GM12878 (cell line): ENCODE data around the gene CYP27A1. TPM values are rescaled to one million over a fixed set of nuclear protein-coding genes. Genes with fewer than 3 reads are reported as not detected.

Experiments
- ATAC-seq: fragments of 200-7000 bp; cut with Tn5 transposase; 3 replicates; pipeline ENCODE4 v1.9.1; 2020; ENCODE audit warnings: mild to moderate bottlenecking, moderate library complexity
- BruUV-seq: library from RNA; stranded (reverse); fragments of 400-500 nt; replicated peaks from 2 replicates; lab custom pipeline; 2021; lab: Mats Ljungman, UMichigan
- CTCF ChIA-PET: fragments of 300-600 bp; sonication (Branson Sonifier 250); formaldehyde crosslinking; extraction: SDS; loops from one replicate; lab custom pipeline; 2021; ENCODE audit warnings: inconsistent platforms; lab: Yijun Ruan, JAX
- POLR2A ChIA-PET: fragments of 350-600 bp; formaldehyde crosslinking; extraction: SDS; loops from one replicate; lab custom pipeline; 2021; ENCODE audit warnings: inconsistent platforms; lab: Charles Lee
- RAD21 ChIA-PET: fragments of 300-600 bp; sonication (Branson Sonifier 250); formaldehyde crosslinking; loops from one replicate; lab custom pipeline; 2023; ENCODE audit warnings: antibody characterized with exemption; ENCODE audit not compliant: unreplicated experiment; lab: Charles Lee
- SMC1A ChIA-PET: fragments of 300-600 bp; sonication (Branson Sonifier 250); formaldehyde crosslinking; loops from one replicate; lab custom pipeline; 2023; ENCODE audit not compliant: unreplicated experiment, uncharacterized antibody; lab: Charles Lee
- DNase-seq: peaks from one replicate; pipeline ENCODE4 v3.0.0-alpha.2; 2011; ENCODE audit warnings: low read depth, low spot score
- FAIRE-seq: peaks from 3 replicates; lab custom pipeline; 2011; peaks lifted over from hg19 to GRCh38; lab: Jason Lieb, UNC
- H2AFZ ChIP-seq: 2 replicates; pipeline ENCODE4 v1.6.0; 2011; ENCODE audit warnings: low read depth, low read length, control low read depth; ENCODE audit not compliant: control insufficient read depth
- H3K27ac ChIP-seq: 2 replicates; pipeline ENCODE4 v1.5.1; 2011; ENCODE audit warnings: control low read depth; ENCODE audit not compliant: control insufficient read depth, insufficient read depth
- H3K27me3 ChIP-seq, 2 experiments: replicated peaks in 1 of 2; 2 replicates each; pipeline versions ENCODE4 v1.6.0 to v1.6.1; 2011; ENCODE audit warnings: low read length in 1 of 2; ENCODE audit not compliant: control insufficient read depth in 2 of 2, insufficient read depth in 2 of 2
- H3K36me3 ChIP-seq, 2 experiments: 2 replicates each; pipeline ENCODE4 v1.5.1; 2011; ENCODE audit warnings: low read length in 1 of 2; ENCODE audit not compliant: control insufficient read depth in 2 of 2, insufficient read depth in 2 of 2
- H3K4me1 ChIP-seq: 2 replicates; pipeline ENCODE4 v1.6.1; 2011; ENCODE audit warnings: mild to moderate bottlenecking, low read length, moderate library complexity, mixed read lengths; ENCODE audit not compliant: control insufficient read depth, insufficient read depth
- H3K4me2 ChIP-seq: 2 replicates; pipeline ENCODE4 v1.6.0; 2011; ENCODE audit warnings: control low read depth; ENCODE audit not compliant: control insufficient read depth, insufficient read depth
- H3K4me3 ChIP-seq: fragments of 200-600 bp; sonication (generic); 2 replicates; pipeline ENCODE4 v1.5.1; 2016
- H3K79me2 ChIP-seq: 2 replicates; pipeline ENCODE4 v1.6.0; 2011; ENCODE audit warnings: low read length; ENCODE audit not compliant: control insufficient read depth, insufficient read depth
- H3K9ac ChIP-seq: 2 replicates; pipeline ENCODE4 v1.8.0; 2011; ENCODE audit warnings: low read length, control low read depth, mixed read lengths; ENCODE audit not compliant: control insufficient read depth, insufficient read depth
- H3K9me3 ChIP-seq: replicated peaks from 3 replicates; pipeline ENCODE4 v1.5.1; 2011; ENCODE audit warnings: mild to moderate bottlenecking, low read length; ENCODE audit not compliant: control insufficient read depth, insufficient read depth
- H4K20me1 ChIP-seq: 2 replicates; pipeline ENCODE4 v1.6.0; 2011; ENCODE audit not compliant: control insufficient read depth, insufficient read depth
- CBFB ChIP-seq: IDR thresholded peaks from 2 replicates; pipeline ENCODE4 v1.6.1; 2016; ENCODE audit warnings: antibody characterized with exemption, low read depth
- LARP7 ChIP-seq: fragments of 450-650 bp; IDR thresholded peaks from 2 replicates; pipeline ENCODE4 v1.6.1; 2017; ENCODE audit warnings: mild to moderate bottlenecking
- MTA2 ChIP-seq: fragments of 450-650 bp; IDR thresholded peaks from 2 replicates; pipeline ENCODE4 v1.6.1; 2016; ENCODE audit warnings: low read depth, mild to moderate bottlenecking, moderate library complexity
- MXI1 ChIP-seq: fragments of 150-350 bp; IDR thresholded peaks from 2 replicates; pipeline ENCODE4 v1.6.1; 2011; ENCODE audit warnings: low read depth, mild to moderate bottlenecking, inconsistent platforms, low read length, improper control_type of control experiment
- NFYB ChIP-seq: IDR thresholded peaks from 2 replicates; pipeline ENCODE4 v1.6.1; 2011; ENCODE audit warnings: low read depth, mild to moderate bottlenecking, low read length, improper control_type of control experiment, moderate library complexity; ENCODE audit not compliant: insufficient read depth
- POLR2A ChIP-seq: IDR thresholded peaks from 2 replicates; pipeline ENCODE4 v1.6.1; 2011; ENCODE audit warnings: low read depth, mild to moderate bottlenecking, low read length
- RAD21 ChIP-seq: IDR thresholded peaks from 2 replicates; pipeline ENCODE4 v1.6.1; 2011; ENCODE audit warnings: mild to moderate bottlenecking, low read depth, low read length, moderate library complexity; ENCODE audit not compliant: insufficient read depth
- SP1 ChIP-seq: IDR thresholded peaks from one replicate; pipeline ENCODE4 v1.6.1; 2011; ENCODE audit warnings: low read depth, low read length
- SRF ChIP-seq, 2 experiments: IDR thresholded peaks; 2 replicates each; pipeline ENCODE4 v1.6.1; 2011; ENCODE audit warnings: low read depth in 2 of 2, low read length in 2 of 2, mild to moderate bottlenecking in 1 of 2, moderate library complexity in 1 of 2
- SUPT20H ChIP-seq: IDR thresholded peaks from 2 replicates; pipeline ENCODE4 v1.6.1; 2011; ENCODE audit warnings: low read depth, mild to moderate bottlenecking, low read length, moderate library complexity, borderline replicate concordance; ENCODE audit not compliant: control insufficient read depth
- SUZ12 ChIP-seq: fragments of 200-600 bp; sonication (generic); IDR thresholded peaks from one replicate; pipeline ENCODE4 v1.6.1; 2018; ENCODE audit warnings: antibody characterized with exemption, mild to moderate bottlenecking; ENCODE audit not compliant: unreplicated experiment
- WGBS: methylation state at CpG from one replicate; pipeline ENCODE4 v1.1.6; 2016; ENCODE audit warnings: low lambda C conversion rate; ENCODE audit not compliant: insufficient replicate concordance, insufficient coverage; ENCODE audit errors: missing lambda C conversion rate; 5-methylcytosine and 5-hydroxymethylcytosine counted together
- in situ Hi-C: fragments of 300-500 bp; cut with MboI; formaldehyde crosslinking; loops from 9 replicates; pipeline ENCODE4 v1.14.3; 2018; ENCODE audit warnings: mixed read lengths
- intact Hi-C: fragments of 100-400 bp; cut with micrococcal nuclease; formaldehyde crosslinking; loops from one replicate; pipeline ENCODE4 v1.14.2; 2022; ENCODE audit not compliant: unreplicated experiment
- polyA plus RNA-seq, 11 experiments: library from polyadenylated mRNA; depleted of rRNA in 4 of 11; unstranded in 6 of 11; stranded (reverse) in 5 of 11; fragments of >200 nt; fragmentation: Nextera tagmentation in 4 of 11; fragmentation: Illumina TruSeq in 1 of 11; extraction: Ambion mirVana in 4 of 11; extraction: Trizol in 1 of 11; gene quantifications; 1 replicate in 1 of 11; 2 replicates in 10 of 11; pipeline versions ENCODE4 v1.2.1 to v1.2.3, GENCODE V29; 2011 to 2016; ENCODE audit warnings: inconsistent platforms in 2 of 11, missing spikeins in 2 of 11, low read depth in 1 of 11
- total RNA-seq, 4 experiments: library from RNA; depleted of rRNA in 3 of 4; stranded (reverse); fragments of >200 nt in 3 of 4; fragmentation: Illumina TruSeq in 1 of 4; extraction: Trizol in 1 of 4; gene quantifications; 2 replicates each; pipeline versions ENCODE4 v1.2.1 to v1.2.3, GENCODE V29; 2013 to 2021
- TF ChIP-seq, protein P1 (sequence below): IDR thresholded peaks from 2 replicates; pipeline ENCODE4 v1.6.1; 2012; ENCODE audit warnings: low read length, inconsistent platforms
- TF ChIP-seq, protein P2 (sequence below): IDR thresholded peaks from 2 replicates; pipeline ENCODE4 v1.6.1; 2012; ENCODE audit warnings: low read depth, low read length, improper control_type of control experiment
- TF ChIP-seq, protein P3 (sequence below): fragments of 450-650 bp; formaldehyde crosslinking; IDR thresholded peaks from 2 replicates; pipeline ENCODE4 v1.4.0; 2022; ENCODE audit warnings: mild to moderate bottlenecking, moderate library complexity
- TF ChIP-seq, protein P4 (sequence below): fragments of 450-650 bp; IDR thresholded peaks from 2 replicates; pipeline ENCODE4 v1.6.1; 2018; ENCODE audit warnings: mild to moderate bottlenecking, low read depth, moderate library complexity; ENCODE audit not compliant: partially characterized antibody

The CYP27A1 gene
- total and polyA plus RNA-seq, 10 of the 15 experiments (the other 5 are each of a cell fraction or from before 2014, with no cell fraction given) = 0.11 to 0.72 (median 0.18) TPM; not detected in 2

DNA sequence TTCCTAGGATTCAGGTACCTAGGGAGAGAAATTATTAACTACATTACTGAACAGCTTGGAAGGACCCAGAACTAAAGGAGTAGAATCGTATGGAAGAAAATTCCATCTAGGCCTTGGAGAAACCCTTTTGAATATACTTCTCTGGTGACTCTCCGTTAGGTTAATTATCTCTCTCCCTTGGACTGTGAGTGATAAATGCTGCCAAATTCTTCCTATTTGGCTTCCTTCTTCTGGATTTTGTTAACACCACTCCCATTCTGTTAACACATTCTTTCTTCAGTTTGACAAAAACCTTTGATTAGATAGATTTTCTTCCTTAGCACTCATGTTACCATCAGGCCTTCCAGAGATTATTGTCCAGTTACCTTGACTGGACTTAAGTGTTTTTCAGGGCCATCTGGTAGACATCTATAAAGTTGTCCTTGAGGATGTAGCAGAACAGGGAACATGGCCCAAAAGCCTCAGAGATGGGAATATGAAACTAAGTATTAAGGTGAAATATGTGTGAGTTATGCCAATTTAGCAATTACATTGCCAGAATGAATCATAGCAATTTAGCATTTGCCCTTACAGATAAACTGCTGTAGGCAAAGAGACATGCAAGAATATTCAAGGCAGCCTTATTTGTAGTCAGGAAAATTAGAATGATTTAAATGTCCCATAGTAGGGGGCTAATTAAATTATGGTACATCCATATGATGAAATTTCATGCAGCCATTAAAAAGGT is 6.7 kb downstream of the CYP27A1 start (continued):
- TF ChIP-seq, protein P1, sequence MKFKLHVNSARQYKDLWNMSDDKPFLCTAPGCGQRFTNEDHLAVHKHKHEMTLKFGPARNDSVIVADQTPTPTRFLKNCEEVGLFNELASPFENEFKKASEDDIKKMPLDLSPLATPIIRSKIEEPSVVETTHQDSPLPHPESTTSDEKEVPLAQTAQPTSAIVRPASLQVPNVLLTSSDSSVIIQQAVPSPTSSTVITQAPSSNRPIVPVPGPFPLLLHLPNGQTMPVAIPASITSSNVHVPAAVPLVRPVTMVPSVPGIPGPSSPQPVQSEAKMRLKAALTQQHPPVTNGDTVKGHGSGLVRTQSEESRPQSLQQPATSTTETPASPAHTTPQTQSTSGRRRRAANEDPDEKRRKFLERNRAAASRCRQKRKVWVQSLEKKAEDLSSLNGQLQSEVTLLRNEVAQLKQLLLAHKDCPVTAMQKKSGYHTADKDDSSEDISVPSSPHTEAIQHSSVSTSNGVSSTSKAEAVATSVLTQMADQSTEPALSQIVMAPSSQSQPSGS = no peak

DNA sequence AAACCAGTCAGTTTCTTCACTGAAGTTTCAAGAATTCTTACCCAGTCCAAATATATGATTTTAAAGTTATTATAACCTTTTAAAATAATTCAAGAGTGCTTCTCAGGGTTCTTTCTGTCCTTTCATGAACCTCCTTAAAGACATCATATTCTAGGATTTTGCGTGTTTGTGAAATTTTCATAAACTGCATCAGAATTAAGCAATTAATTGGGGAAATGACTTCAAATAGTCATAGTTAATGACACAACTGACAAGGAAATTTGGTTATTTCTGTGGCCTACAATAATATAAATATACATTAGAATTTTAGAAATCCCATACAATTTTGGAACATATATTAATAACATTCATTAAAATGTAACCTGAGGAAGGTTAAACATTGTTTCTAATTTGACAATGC is 10.5 kb downstream of the CYP27A1 start:
- FAIRE-seq = no peak
- RAD21 ChIA-PET = no interaction called here
- TF ChIP-seq, protein P2, sequence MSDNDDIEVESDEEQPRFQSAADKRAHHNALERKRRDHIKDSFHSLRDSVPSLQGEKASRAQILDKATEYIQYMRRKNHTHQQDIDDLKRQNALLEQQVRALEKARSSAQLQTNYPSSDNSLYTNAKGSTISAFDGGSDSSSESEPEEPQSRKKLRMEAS = no peak
- TF ChIP-seq, protein P3, sequence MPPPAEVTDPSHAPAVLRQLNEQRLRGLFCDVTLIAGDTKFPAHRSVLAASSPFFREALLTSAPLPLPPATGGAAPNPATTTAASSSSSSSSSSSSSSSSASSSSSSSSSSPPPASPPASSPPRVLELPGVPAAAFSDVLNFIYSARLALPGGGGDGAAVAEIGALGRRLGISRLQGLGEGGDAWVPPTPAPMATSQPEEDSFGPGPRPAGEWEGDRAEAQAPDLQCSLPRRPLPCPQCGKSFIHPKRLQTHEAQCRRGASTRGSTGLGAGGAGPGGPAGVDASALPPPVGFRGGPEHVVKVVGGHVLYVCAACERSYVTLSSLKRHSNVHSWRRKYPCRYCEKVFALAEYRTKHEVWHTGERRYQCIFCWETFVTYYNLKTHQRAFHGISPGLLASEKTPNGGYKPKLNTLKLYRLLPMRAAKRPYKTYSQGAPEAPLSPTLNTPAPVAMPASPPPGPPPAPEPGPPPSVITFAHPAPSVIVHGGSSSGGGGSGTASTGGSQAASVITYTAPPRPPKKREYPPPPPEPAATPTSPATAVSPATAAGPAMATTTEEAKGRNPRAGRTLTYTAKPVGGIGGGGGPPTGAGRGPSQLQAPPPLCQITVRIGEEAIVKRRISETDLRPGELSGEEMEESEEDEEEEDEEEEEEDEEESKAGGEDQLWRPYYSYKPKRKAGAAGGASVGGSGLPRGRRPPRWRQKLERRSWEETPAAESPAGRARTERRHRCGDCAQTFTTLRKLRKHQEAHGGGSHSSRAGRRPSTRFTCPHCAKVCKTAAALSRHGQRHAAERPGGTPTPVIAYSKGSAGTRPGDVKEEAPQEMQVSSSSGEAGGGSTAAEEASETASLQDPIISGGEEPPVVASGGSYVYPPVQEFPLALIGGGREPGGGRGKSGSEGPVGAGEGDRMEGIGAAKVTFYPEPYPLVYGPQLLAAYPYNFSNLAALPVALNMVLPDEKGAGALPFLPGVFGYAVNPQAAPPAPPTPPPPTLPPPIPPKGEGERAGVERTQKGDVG = no peak
- TF ChIP-seq SUZ12 = no peak
- no peak for TF ChIP-seq SP1
- no peak for TF ChIP-seq SUPT20H
- no peak for TF ChIP-seq CBFB
- no peak for TF ChIP-seq MXI1
- no peak for TF ChIP-seq RAD21
- TF ChIP-seq, protein P4, sequence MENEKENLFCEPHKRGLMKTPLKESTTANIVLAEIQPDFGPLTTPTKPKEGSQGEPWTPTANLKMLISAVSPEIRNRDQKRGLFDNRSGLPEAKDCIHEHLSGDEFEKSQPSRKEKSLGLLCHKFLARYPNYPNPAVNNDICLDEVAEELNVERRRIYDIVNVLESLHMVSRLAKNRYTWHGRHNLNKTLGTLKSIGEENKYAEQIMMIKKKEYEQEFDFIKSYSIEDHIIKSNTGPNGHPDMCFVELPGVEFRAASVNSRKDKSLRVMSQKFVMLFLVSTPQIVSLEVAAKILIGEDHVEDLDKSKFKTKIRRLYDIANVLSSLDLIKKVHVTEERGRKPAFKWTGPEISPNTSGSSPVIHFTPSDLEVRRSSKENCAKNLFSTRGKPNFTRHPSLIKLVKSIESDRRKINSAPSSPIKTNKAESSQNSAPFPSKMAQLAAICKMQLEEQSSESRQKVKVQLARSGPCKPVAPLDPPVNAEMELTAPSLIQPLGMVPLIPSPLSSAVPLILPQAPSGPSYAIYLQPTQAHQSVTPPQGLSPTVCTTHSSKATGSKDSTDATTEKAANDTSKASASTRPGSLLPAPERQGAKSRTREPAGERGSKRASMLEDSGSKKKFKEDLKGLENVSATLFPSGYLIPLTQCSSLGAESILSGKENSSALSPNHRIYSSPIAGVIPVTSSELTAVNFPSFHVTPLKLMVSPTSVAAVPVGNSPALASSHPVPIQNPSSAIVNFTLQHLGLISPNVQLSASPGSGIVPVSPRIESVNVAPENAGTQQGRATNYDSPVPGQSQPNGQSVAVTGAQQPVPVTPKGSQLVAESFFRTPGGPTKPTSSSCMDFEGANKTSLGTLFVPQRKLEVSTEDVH = no peak
- no peak for TF ChIP-seq SRF (IDR thresholded peaks at IDR 0.05; ENCODE audit: low read depth in 2 of 2, low read length in 2 of 2)
- TF ChIP-seq NFYB = no peak
- TF ChIP-seq POLR2A = no peak
- no peak for TF ChIP-seq MTA2
- no peak for TF ChIP-seq LARP7

More for the DNA sequence above, 10.5 kb downstream of the CYP27A1 start:
- CTCF ChIA-PET = no interaction called here
- H4K20me1 ChIP-seq = no peaks in the 10 kb centered on the region
- no peak overlapping the region for H3K9ac ChIP-seq
- no peak overlapping the region for H3K27ac ChIP-seq
- in situ Hi-C loops = no loop called here
- ATAC-seq = no peak
- POLR2A ChIA-PET = no interaction called here
- WGBS = 35% methylated on average over 1 of the region's 1 CpG
- H3K4me1 ChIP-seq = no peaks in the 10 kb centered on the region
- no peak overlapping the region for H3K4me3 ChIP-seq
- no peaks in the 10 kb centered on the region for H3K27me3 ChIP-seq
- no peak overlapping the region for H3K4me2 ChIP-seq
- no peaks in the 10 kb centered on the region for H3K79me2 ChIP-seq
- intact Hi-C loops = no loop called here
- no peaks in the 10 kb centered on the region for H3K36me3 ChIP-seq
- no peak overlapping the region for H2AFZ ChIP-seq
- SMC1A ChIA-PET = no interaction called here
- no TSS peak for BruUV-seq
- H3K9me3 ChIP-seq = no peaks in the 10 kb centered on the region
- DNase-seq = no peak
